ENCODE measurements around the gene SFSWAP.
A peak's percentile ranks its signal among the peaks of the same experiment; 100 is the strongest.
"Not testable (repeated sequence)": the region's sequence is repeated elsewhere in the genome, so short reads cannot be mapped to it uniquely, and the experiment has no call there.

SFSWAP gene

DNA sequence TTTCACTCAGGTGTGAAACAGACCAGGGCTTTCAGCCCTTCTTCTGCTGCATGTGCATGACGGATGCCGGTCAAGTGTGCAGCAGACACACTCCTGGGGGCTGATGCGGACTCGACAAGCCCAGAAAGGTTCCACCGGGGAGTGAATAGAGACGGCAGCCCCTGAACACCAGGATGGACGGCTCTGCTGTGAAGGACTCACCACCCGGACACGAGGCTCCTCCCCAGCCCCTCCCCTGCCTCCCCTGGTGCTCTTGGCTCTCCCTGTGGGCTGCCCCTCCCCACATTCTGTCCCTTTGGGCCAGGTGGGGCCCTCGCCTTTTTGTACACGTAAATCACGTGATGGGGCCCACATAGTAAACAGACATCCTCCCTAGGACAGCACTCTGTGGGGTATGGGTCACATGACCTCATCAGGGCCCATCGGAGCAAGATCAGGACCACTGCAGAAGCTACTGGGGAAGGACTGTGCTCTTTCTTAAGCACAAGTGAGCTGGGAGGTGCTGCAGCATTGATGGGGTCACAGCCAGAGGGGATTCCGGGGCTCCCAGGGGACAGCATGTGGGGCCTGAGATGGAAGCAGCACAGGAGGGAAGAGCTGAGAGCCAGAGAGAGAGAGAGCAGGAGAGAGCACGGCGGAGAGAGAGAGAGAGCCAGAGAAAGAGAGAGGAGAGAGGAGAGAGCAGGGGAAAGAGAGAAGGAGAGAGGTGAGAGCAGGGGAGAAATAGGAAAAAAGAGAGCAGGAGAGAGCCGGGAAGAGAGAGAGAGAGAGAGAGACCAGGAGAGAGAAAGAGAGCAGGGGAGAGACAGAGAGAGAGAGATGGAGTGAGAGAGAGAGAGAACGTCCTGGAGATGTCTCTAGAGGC, 30.3 kb upstream of the SFSWAP start:
- DNase-seq, result not testable (repeated sequence)

DNA sequence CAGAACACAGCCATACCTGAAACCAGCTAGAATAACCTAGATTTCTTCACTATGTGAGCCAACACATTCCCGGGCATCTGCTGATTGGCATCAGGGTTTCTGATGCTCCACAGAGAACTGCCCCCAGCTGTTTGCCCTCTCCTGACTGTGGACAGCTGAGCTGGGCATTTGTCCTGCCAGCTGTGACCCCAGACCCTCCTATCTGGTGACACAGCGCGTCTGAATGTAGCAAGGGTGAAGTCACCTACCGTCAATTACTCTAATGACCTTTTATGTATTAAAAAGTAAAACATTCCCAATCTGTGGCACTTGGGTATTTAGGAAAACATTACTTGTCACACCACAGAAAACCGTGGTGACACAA, 29.7 kb upstream of the SFSWAP start:
- no peak for DNase-seq

DNA sequence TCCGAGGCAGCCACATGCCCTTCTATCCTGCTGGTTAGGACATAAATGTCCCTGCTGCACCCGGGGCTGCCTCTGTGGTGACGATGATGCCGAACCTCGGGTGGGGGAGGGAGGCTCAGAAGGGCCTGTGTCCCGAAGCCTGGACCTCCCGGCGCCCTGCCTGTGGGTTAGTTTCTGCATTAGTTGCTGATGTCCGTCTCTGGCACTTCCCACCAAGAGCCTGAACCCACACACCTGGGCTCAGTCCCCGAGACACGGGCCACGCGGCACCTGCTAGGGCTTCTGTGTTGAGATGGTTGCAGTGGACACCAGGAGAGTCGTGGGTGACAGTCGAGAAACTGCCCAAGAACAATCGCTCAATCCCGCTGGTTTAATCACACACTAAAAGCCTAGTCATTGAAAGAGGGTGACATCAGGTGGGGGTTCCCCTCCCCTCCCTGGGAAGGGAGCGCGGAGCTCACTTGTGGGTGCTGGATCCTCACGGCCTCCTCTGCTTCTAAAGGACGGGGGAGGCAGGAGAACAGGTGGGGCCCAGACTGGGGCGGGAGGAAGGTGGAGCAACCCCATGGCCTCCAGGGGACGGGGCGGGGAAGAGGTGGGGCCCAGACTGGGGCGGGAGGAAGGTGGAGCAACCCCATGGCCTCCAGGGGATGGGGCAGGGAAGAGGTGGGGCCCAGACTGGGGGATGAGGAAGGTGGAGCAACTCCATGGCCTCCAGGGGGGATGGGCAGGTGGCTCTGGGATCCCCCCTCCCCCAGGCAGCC, 29.0 kb upstream of the SFSWAP start:
- peak; percentile 26 for DNase-seq

DNA sequence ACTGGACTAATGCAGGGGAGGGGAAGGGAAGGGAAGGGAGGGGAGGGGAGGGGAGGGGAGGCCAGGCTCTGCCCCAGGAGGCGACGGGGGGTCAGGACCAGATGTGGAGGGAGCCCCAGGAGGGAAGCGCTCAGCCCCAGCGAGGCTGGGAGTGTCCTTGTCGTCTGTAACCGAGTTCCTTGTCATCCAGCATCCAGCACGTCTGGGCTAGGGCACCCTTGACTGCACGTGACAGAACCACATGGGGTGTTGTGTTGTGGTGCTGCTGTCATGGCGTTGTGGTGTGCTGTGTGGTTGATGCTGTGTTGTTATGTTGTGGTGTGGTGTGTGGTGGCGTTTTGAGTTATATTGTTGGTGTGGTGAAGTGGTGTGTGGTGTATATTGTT, 28.4 kb upstream of the SFSWAP start:
- no peak for DNase-seq

DNA sequence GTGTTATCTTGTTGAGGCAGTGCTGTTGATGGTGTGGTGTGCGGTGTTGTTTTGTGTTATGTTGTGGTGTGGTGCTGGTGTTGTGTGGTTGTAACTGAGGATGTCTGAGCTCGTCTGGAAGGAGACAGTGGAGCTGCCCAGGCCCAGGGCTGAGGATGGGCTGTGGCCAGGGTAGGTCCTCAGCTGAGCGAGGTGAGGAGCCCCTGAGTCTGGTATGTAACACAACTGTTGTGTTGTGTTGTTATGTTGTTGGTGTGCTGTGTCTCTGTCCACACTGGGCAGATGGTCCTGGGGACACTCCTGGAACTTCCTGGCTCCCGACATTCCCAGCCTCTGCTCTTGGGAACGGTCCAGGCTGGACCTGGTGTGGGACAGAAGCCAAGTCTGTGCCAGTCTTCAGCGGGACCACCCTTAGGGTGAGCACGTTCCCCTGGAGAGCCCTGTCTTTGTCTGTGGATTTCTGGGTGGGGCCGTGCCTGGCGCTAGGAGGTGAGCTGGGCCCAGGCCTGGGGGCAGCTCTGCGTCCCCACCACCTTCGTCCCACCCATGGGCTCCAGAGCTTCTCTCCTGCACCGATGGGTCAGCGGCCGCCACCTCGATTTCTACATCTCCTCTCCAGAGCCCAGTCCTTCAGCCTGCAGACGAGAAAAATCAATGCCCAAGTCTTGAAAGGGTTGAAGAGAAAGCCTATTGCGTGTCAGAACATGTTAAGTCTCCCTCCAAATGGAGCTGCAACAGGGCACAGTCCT, 27.4 kb upstream of the SFSWAP start:
- no peak for DNase-seq

DNA sequence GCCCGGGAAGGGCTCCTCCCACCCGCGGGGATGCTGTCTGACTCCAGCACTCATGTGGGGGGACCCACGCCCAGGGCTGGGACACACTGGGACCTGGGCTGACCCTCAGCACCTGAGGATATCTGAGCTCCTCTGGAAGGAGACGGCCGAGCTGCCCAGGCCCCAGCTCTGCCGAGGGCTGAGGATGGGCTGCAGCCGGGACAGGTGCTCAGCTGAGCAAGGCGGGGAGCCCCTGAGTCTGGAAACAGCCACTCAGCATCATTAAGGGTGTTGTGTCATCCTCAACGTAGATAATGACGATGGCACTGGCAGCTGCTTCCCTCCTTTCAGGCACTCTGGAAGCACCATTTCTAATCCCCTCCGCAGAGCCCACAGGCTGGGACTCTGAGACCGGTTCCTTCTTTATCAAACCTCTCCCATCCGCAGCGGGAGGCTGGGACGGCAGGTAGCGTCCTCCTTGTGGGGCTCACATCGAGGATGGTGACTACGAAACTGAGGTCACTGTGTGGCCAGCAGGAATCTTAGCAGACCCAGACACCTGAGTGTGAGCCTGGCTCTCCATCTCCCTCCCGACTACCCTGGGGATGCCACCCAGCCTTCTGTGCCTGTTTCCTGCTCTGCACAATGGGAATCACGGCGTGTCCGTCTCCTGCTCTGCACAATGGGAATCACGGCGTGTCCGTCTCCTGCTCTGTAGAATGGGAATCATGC, 26.7 kb upstream of the SFSWAP start:
- no peak for DNase-seq

DNA sequence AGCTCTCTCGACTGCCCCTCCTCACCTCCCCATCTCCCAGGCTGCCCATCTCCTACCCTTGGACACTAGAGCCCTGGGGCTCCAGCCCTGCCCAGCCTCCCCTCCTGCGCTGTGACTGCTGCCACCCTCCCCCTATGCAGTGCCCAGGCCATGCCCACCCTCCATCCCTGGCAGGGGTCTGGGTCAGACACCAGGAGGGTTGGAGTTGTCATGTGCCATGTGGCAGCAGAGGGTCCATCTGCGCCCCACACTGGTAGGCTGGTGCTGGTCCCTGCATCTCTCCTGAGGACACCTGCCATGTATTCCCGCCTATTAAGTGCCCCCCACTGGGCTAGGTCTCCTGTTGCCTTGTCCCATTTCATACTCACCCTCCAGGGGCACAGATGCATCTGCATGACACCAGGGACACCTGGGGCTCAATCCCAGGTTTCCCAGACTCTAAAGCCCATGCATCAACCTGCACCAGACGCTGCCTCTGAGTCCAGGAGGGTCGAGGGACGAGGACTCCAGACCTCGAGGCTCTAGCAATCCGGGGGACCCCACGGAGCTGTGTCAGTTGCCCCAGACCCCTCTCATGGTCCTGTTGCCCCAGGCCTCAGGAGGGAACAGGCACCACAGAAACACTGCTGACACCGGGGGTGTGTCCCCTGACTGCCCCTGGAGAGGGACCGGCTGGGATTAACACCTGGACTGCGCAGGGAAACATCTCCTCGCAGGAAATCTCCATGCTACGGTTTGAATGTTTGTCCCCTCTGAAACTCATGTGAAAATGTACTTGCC, 23.4 kb upstream of the SFSWAP start:
- DNase-seq, result no peak

DNA sequence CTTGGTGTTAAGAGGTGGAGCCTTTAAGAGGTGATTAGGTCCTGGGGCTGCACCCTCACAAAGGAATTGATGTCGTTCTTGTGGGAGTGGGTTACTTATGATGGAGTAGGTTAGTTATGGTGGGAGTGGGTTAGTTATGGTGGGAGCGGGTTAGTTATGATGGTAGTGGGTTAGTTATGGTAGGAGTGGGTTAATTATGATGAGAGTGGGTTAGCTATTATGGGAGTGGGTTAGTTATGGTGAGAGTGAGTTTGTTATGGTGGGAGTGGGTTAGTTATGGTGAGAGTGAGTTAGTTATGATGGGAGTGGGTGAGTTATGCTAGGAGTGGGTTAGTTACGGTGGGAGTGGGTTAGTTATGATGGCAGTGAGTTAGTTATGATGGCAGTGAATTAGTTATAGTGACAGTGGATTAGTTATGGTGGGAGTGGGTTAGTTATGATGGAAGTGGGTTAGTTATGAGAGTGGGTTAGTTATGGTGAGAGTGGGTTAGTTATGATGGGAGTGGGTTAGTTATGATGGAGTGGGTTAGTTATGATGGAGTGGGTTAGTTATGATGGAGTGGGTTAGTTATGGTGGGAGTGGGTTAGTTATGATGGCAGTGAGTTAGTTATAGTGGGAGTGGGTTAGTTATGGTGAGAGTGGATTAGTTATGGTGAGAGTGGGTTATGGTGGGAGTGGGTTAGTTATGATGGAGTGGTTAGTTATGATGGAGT, 22.6 kb upstream of the SFSWAP start:
- no peak for DNase-seq

DNA sequence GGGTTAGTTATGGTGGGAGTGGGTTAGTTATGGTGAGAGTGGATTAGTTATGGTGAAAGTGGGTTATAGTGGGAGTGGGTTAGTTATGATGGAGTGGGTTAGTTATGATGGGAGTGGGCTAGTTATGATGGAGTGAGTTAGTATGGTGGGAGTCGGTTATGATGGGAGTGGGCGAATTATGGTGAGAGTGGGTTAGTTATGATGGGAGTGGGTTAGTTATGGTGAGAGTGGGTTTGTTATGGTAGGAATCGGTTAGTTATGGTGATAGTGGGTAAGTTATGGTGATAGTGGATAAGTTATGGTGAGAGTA, 22.1 kb upstream of the SFSWAP start:
- DNase-seq, result no peak

DNA sequence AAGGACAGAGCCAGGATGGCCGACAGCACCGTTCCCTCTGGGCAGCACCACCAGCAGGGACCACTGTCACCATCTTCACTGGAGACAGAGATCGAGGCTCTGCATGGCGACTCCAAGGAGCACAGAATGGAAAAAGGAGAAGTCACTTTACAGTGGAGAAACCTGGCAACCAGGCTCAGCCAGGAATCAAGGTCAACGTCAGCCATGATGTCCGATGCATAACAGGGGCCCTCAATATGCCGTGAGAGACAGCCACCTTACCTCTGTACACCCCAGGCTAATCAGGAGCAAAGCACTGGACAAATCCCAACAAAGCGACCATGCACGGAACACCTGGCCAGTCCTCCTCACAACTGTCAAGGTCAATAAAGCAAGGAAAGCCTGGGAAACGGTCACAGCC, 20.6 kb upstream of the SFSWAP start:
- DNase-seq, result no peak

DNA sequence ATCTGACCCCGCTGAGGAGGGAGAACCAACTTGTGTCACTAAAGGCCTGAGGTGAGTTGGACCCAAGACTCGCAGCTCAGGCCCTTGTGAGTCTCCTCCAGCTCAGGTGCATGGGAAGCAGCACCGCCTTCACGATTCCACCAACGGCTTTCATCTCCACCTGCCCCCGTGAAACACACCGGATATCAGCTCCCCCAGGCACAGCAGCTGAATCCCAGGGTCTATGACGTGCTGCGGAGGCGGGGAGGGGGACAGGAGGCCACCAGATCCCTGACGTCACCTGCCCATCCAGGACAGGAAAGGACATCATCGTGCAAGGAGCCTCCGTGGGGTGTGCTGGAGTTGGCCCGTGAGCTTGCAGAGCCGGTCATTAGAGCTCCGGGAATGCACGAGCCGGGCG, 18.5 kb upstream of the SFSWAP start:
- no peak for DNase-seq

DNA sequence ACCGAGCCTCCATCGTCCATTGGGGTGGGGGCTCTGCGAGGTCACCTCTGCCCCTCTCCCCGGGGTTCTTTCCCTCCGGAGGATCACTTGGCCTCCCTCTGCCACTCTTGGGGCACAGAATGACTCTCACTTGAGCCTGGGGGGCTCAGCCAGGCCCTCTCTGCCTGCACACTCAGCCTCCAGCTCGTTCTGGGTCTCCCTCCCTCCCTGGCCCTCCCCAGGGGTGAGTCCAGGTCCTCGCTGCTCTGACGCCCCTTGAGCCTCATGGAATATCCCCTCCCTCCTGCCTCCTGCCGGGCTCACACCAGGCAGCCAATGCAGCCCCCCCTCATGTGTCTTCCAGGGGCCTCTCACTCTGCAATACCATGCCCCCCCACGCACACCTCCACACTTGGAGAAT, 17.7 kb upstream of the SFSWAP start:
- DNase-seq, result no peak

DNA sequence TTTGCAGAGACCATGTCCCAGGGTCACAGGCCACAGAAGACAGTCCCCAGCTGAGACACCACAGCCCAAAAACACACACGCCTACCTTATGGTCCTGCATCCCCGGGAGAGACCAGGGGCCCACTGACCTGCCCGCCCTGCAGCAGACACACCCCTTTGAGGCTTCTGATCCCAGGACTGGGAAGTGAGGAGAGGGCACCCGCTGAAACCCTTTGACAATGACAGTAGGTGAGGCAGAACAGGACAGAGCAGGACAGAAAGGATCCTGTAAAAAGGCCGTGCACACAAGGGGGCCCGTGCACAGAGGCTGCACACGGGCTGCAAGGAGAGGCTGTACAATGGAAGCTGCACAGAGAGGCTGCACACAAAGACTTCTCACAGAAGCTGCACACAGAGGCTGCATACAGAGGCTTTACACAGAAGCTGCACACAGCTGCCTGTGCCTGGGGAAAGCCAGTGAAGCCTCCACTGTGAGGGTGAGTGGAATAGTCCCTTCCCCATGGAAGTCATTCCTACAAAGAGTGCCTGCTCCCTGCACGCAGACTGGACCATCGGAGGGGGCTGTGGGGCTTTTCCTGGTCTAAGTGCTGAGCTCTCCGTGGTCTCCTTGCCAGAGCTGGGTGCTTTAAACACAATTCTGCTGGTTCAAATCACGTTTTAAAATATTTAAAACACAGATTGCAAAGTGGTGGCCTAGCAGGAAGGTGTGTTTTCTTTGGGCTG, 16.6 kb upstream of the SFSWAP start:
- no peak for DNase-seq

DNA sequence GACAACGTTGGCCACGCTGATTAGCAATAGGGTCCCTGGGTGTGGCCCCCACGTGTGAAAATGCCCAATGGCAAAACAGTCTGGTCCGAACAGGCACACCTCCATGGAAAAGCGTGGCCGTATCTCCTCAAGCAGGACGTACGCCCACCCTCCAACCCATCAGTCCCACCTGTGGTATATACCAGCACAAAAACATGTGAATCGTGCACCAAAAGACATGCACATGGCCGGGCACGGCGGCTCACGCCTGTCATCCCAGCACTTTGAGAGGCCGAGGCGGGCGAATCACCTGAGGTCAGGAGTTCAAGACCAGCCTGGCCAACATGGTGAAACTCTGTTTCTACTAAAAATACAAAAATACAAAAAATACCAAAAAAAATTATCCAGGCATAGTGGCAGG, 14.9 kb upstream of the SFSWAP start:
- no peak for DNase-seq

DNA sequence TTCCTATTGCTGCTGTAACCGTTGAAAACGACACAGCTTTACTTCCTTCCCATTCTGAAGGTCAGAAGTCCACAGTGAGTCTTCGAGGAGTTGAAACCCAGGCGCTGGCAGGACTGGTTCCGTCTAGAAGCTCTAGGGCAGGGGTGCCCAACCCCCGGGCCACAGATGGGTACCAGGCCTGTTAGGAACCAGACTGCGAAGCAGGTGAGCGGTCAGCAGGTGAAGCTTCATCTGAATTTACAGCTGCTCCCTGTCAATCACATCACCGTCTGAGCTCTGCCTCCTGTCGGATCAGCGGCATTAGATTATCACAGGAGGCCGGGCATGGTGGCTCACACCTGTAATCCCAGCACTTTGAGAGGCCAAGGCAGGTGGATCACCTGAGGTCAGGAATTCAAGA, 12.6 kb upstream of the SFSWAP start:
- DNase-seq, result no peak

DNA sequence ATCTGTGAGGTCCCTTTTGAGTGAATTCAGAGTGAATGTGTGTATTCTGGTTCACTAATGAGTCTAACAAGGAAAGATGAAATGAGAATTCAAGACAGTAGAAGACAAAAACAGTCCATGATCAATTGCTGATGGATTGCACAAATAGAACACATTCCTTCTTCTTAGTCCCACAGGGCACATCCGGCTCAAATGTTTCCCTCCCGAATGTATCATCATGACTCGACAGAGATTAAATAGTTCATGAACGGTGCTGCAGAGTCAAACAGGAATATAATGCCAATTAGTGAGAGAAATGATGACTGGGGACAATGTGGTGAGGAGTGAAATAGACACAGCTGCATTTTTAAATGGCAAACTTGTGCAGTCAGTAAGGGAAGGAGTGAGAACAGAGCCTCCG, 11.5 kb upstream of the SFSWAP start:
- DNase-seq, result no peak

DNA sequence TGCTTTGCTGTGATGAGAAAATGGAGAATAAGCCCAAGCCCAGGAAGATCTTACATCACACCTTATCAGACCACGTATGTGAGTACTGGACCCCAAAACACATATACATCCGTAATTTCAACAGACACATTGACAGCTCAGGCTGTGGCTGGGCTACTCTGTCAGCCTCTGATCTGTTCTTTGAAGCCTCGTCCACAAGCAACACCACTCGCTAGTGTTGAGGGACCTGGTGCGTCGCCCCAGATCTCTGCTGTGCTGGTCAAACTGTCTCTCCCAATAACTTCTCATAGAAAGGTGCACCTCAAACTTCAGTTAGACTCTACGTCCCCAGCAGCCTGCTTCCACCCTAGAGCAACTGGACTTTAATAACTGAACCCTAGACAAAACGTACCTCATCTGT, 10.6 kb upstream of the SFSWAP start:
- DNase-seq, result no peak

DNA sequence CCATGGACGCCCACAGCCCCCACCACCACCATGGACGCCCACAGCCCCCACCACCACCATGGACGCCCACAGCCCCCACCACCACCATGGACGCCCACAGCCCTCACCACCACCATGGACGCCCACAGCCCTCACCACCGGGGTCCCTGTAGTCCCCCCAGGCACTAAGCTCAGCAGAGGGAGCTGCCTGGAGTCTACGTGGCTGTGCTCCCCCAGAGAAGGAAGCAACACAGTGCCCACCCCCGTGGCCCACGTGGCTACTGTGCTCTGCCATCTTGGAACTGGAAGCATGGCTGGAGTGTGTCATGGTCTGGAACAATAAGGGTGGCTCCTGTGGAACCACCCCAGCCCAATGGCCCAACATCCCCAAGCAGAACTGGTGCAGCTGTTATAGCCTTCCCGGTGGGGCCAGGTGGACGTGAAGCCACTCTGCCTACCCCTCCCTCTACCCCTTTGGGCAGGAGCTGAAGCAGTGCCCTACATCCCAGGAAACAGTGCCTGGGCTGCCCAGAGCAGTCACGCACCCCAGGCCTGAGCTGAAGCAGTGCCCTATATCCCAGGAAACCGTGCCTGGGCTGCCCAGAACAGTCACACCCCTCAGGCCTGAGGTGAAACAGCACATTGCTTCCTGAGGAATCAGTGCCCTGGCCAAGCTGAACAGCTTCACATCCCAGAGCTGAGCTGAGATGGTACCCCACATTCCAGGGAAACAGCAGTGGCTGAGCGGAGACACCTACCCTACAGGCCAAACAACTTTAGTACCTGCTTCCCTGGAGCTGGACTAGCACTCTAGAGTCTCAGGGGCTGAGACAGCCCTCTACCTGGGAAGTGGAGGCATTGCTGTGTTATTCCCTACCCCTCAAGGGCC, 9.0 kb upstream of the SFSWAP start:
- DNase-seq, result no peak

DNA sequence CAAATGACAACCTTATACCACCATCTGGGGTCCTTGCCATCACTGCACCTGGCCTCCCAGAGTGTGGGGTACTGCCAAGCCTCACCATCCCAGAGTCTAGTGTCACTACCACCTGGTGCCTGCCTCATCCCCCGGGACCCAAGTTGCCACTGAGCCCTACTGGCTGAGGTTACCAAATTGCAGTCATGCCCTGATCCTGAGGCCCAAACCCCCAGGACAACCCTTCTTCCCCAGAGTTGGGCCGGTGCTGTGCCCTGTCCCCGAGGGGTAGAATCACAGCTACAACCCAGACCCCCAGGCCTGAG, 8.4 kb upstream of the SFSWAP start:
- DNase-seq, result no peak

DNA sequence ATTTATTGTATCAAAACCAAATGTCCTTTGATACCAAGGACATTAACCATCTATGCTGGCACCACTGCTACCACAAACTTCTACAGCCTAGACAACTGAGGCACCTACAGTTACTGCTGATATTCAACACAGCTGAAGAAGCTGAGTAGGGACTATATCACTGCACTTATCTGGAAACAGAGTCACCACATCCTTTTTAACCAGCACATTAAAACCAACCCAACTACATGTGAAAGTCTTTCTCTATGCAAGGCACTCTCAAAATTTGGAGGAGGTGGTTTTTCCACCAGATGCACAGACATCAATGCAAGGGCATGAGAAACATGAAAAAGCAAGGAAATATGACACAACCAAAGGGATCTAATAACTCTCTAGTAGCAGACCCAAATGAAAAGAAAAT, 7.7 kb upstream of the SFSWAP start:
- no peak for DNase-seq

Measured in NCI-H1436 treated with DMSO at 0.1 percent for 48 hours (cell line).